ENCODE measurements around the gene OR7C1.

Gene OR7C1

DNA sequence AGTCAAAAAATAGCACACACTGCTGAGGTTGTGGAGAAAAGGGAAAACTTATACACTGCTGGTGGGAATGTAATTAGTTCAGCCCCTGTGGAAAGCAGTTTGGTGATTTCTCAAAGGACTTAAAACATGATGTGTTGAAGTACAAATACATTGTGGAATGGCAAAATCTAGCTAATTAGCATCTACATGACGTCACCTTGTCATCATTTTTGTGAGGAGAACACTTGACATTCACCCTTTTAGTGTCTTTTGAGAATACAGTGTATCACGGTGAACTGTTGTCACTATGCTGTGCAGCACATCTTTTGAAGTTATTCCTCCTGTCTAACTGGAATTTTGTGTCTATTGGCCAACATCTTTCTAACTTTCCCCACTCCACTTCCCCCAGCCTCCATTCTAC, 8.2 kb upstream of the OR7C1 start:
- no peak overlapping the region for H3K4me3 ChIP-seq (ENCODE audit: severe bottlenecking)
- DNase-seq (ENCODE audit: low spot score): no peak
- no peak overlapping the region for H3K27ac ChIP-seq (ENCODE audit: poor library complexity, severe bottlenecking)
- no peaks in the 10 kb centered on the region for H3K9me3 ChIP-seq (ENCODE audit: severe bottlenecking)
- H3K27me3 ChIP-seq (ENCODE audit: insufficient read depth, poor library complexity, severe bottlenecking): peaks cover 13% of the 10 kb centered on the region
- H3K36me3 ChIP-seq (ENCODE audit: low read depth): no peaks in the 10 kb centered on the region
- no peaks in the 10 kb centered on the region for H3K4me1 ChIP-seq (ENCODE audit: insufficient read depth, poor library complexity, severe bottlenecking)
- TF ChIP-seq, protein P1, sequence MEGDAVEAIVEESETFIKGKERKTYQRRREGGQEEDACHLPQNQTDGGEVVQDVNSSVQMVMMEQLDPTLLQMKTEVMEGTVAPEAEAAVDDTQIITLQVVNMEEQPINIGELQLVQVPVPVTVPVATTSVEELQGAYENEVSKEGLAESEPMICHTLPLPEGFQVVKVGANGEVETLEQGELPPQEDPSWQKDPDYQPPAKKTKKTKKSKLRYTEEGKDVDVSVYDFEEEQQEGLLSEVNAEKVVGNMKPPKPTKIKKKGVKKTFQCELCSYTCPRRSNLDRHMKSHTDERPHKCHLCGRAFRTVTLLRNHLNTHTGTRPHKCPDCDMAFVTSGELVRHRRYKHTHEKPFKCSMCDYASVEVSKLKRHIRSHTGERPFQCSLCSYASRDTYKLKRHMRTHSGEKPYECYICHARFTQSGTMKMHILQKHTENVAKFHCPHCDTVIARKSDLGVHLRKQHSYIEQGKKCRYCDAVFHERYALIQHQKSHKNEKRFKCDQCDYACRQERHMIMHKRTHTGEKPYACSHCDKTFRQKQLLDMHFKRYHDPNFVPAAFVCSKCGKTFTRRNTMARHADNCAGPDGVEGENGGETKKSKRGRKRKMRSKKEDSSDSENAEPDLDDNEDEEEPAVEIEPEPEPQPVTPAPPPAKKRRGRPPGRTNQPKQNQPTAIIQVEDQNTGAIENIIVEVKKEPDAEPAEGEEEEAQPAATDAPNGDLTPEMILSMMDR (IDR thresholded peaks at IDR 0.05; ENCODE audit: poor library complexity, severe bottlenecking): no peak
- ATAC-seq (ENCODE audit: low read depth): no peak

DNA sequence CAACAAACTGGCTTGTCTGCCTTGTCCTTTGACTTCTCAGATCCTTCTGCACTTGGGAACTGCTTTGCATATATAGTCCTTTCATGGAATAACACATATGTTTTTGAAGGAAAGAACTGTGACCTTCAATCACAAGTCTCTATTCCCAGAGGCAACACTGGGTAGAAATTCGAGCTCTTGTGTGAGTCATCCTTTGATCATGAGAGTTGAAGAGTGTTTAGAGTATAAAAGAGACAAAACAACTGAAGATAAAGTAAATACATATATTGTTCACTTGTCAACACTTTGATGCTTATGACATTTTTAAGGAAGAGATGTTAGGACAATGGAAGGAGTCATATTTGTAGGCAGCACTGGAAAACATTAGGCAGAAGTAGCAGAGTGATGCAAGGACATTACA, 5.2 kb upstream of the OR7C1 start:
- no peak for ATAC-seq (ENCODE audit: low read depth)

DNA sequence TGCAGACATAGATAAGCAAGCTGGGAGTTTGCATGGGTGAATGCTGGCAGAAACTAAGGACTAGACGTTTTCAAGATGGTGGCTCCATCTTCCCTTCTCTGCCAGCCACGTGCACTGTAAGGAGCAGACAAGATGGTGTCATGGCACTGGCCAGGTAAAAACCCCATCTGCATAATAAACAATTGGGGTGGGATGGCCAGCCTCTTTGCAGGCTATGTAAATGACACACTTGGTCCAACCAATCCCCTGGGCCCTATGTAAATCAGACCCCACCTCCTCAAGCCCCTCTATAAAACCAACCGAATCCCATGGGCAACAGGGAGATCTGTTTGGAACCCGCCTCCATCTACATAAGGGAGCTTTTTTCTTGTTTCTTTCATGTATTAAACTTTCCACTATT, 2.4 kb upstream of the OR7C1 start:
- H3K4me3 ChIP-seq (ENCODE audit: severe bottlenecking): no peak overlapping the region
- no peaks in the 10 kb centered on the region for H3K27me3 ChIP-seq (ENCODE audit: insufficient read depth, poor library complexity, severe bottlenecking)
- ATAC-seq (ENCODE audit: low read depth): no peak
- no peak overlapping the region for H3K27ac ChIP-seq (ENCODE audit: poor library complexity, severe bottlenecking)
- TF ChIP-seq, protein P1 (IDR thresholded peaks at IDR 0.05; ENCODE audit: poor library complexity, severe bottlenecking): no peak
- H3K4me1 ChIP-seq (ENCODE audit: insufficient read depth, poor library complexity, severe bottlenecking): no peaks in the 10 kb centered on the region
- no peaks in the 10 kb centered on the region for H3K36me3 ChIP-seq (ENCODE audit: low read depth)
- no peak for DNase-seq (ENCODE audit: low spot score)
- no peaks in the 10 kb centered on the region for H3K9me3 ChIP-seq (ENCODE audit: severe bottlenecking)

More for the DNA sequence above, 5.2 kb upstream of the OR7C1 start:
- TF ChIP-seq, protein P1 (IDR thresholded peaks at IDR 0.05; ENCODE audit: poor library complexity, severe bottlenecking): no peak
- Histone ChIP-seq H3K4me3 (ENCODE audit: severe bottlenecking) (no peak overlapping the region), H3K27me3 (ENCODE audit: insufficient read depth, poor library complexity, severe bottlenecking) (peaks cover 13% of the 10 kb centered on the region), H3K4me1 (ENCODE audit: insufficient read depth, poor library complexity, severe bottlenecking) (no peaks in the 10 kb centered on the region), H3K27ac (ENCODE audit: poor library complexity, severe bottlenecking) (no peak overlapping the region), H3K36me3 (ENCODE audit: low read depth) (no peaks in the 10 kb centered on the region), H3K9me3 (ENCODE audit: severe bottlenecking) (no peaks in the 10 kb centered on the region)
- no peak for DNase-seq (ENCODE audit: low spot score)

DNA sequence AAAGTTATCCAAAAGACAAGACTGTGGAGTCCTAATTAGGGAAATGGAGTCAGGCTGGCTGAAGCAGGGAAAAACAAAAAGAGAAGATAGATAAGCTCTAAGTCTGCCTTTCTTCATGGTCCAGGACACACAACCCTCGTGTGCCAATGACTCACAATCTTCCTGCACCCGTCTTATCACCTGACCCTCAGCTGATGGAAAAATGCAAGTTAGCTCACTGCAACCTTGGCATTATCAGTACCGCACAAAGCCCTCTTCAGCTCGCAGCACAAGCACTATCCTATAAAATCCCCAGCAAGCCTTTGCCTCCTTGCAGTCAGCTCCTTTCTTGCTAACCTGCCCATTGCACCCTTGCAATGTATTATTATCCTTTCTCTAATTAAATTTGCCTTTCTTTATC, 4.3 kb downstream of the OR7C1 start:
- Histone ChIP-seq H3K27ac (ENCODE audit: poor library complexity, severe bottlenecking) (no peak overlapping the region), H3K27me3 (ENCODE audit: insufficient read depth, poor library complexity, severe bottlenecking) (no peaks in the 10 kb centered on the region), H3K4me3 (ENCODE audit: severe bottlenecking) (no peak overlapping the region), H3K4me1 (ENCODE audit: insufficient read depth, poor library complexity, severe bottlenecking) (peaks cover 4% of the 10 kb centered on the region), H3K9me3 (ENCODE audit: severe bottlenecking) (no peaks in the 10 kb centered on the region), H3K36me3 (ENCODE audit: low read depth) (no peaks in the 10 kb centered on the region)
- DNase-seq (ENCODE audit: low spot score): no peak
- TF ChIP-seq, protein P1 (IDR thresholded peaks at IDR 0.05; ENCODE audit: poor library complexity, severe bottlenecking): no peak
- no peak for ATAC-seq (ENCODE audit: low read depth)

DNA sequence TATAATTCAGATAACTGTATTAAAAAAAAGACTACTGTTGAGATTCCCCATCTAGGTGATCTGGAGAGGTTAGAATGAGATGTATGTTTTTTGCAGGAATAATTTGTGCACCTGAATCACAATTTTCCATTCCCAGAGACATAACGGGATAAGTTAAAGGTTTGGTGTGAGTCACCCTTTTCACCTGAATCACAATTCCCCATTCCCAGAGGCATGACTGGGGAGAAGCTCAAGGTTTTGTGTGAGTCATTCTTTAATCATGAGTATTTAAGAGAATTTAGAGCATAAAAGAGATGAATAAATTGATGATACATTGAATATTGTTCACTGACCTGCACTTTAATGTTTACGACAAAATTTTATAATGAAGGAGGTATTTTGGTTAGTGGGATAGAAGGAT, 9.0 kb downstream of the OR7C1 start:
- Histone ChIP-seq H3K9me3 (ENCODE audit: severe bottlenecking) (no peaks in the 10 kb centered on the region), H3K4me3 (ENCODE audit: severe bottlenecking) (no peak overlapping the region), H3K27me3 (ENCODE audit: insufficient read depth, poor library complexity, severe bottlenecking) (no peaks in the 10 kb centered on the region), H3K36me3 (ENCODE audit: low read depth) (no peaks in the 10 kb centered on the region), H3K4me1 (ENCODE audit: insufficient read depth, poor library complexity, severe bottlenecking) (peaks cover 4% of the 10 kb centered on the region), H3K27ac (ENCODE audit: poor library complexity, severe bottlenecking) (no peak overlapping the region)
- TF ChIP-seq, protein P1 (IDR thresholded peaks at IDR 0.05; ENCODE audit: poor library complexity, severe bottlenecking): no peak
- DNase-seq (ENCODE audit: low spot score) (no peak), ATAC-seq (ENCODE audit: low read depth) (peak; percentile 84)
